Memory B cell (primary cell): ENCODE results near the gene NEDD4L.

Experiments
- ATAC-seq: fragments of 150-1000 bp; cut with Tn5 transposase; 2 replicates; pipeline ENCODE4 v1.10.0; 2021; ENCODE audit warnings: low read depth, mild to moderate bottlenecking, moderate library complexity
- DNase-seq, 2 donors: peaks; one replicate each; pipeline ENCODE4 v3.0.0; 2022; ENCODE audit warnings: low spot score in 2 of 2
- H3K27ac Mint-ChIP-seq: one replicate; pipeline ENCODE4 v1.8.0; 2022; ENCODE audit warnings: mild to moderate bottlenecking, moderate library complexity, mixed read lengths
- H3K27me3 Mint-ChIP-seq: one replicate; pipeline ENCODE4 v1.8.0; 2022; ENCODE audit warnings: mixed read lengths
- H3K36me3 Mint-ChIP-seq: one replicate; pipeline ENCODE4 v1.8.0; 2022; ENCODE audit warnings: mild to moderate bottlenecking, mixed read lengths
- H3K4me1 Mint-ChIP-seq: one replicate; pipeline ENCODE4 v1.8.0; 2022; ENCODE audit warnings: mixed read lengths
- H3K4me3 Mint-ChIP-seq: one replicate; pipeline ENCODE4 v1.8.0; 2022; ENCODE audit warnings: mild to moderate bottlenecking, moderate library complexity, mixed read lengths
- H3K9me3 Mint-ChIP-seq: one replicate; pipeline ENCODE4 v1.8.0; 2022; ENCODE audit warnings: mixed read lengths

Gene NEDD4L

DNA sequence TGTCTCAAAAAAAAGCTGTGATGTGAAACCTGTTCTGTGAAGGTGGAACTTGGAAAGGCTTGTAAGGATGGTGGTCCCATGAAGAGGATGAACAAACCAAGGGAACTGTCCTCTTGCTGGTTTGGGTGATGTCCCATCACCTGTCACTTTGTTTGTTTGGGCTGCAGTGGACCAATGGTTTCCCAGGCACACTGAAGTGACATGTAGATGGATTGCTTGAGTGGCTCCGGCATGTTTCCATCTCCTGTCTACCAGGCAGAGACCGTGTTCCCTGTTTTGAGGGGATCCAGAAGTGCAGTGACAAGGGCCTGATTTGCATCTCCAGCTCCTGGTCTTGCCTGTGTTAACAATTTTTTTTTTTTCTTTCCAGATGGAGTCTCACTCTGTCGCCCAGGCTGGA is 8.9 kb downstream of the NEDD4L start:
- no peak for DNase-seq
- H3K4me1 Mint-ChIP-seq: peaks cover 8% of the 10 kb centered on the region
- H3K4me3 Mint-ChIP-seq: no peak overlapping the region
- no peak for ATAC-seq
- no peak overlapping the region for H3K27ac Mint-ChIP-seq
- no peaks in the 10 kb centered on the region for H3K9me3 Mint-ChIP-seq
- no peaks in the 10 kb centered on the region for H3K27me3 Mint-ChIP-seq
- H3K36me3 Mint-ChIP-seq: peaks cover 3% of the 10 kb centered on the region

DNA sequence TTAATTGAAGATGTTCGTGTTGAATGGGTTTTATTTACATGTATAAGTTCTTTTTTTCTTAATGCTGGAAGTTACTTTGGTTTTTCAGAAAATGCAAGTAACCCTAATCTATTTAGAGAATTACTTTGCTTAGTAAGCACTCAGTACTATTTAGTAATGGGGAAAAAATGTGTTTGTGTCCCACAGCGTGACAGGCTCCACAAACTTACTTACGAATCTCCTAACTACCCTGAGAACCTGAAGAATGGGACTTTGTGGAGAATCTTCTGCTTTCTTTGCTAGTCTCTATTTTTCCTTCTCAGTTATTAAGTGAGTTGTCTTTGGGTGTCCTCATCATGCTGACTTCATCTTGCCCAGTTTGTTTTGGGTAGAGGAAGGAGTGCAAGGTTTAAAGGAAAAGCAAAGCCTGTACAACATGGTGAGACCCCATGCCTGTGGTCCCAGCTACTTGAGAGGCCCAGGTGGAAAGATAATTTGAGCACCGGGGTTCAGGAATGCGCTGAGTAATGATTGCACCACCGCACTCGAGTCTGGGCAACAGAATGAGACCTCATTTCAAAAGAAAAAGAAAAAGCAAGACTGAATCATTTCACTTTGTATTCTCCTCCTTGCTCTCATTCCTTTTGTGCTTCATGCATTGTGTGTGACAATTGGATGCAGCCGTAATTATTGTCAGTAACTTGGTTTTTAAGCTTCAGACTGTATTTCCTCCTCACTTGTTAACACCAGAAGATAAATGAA is 10.2 kb downstream of the NEDD4L start:
- no peak for DNase-seq
- Mint-ChIP-seq H3K36me3 (peaks cover 3% of the 10 kb centered on the region), H3K27ac (no peak overlapping the region), H3K27me3 (no peaks in the 10 kb centered on the region), H3K9me3 (no peaks in the 10 kb centered on the region), H3K4me3 (no peak overlapping the region), H3K4me1 (peaks cover 5% of the 10 kb centered on the region)
- ATAC-seq: no peak

DNA sequence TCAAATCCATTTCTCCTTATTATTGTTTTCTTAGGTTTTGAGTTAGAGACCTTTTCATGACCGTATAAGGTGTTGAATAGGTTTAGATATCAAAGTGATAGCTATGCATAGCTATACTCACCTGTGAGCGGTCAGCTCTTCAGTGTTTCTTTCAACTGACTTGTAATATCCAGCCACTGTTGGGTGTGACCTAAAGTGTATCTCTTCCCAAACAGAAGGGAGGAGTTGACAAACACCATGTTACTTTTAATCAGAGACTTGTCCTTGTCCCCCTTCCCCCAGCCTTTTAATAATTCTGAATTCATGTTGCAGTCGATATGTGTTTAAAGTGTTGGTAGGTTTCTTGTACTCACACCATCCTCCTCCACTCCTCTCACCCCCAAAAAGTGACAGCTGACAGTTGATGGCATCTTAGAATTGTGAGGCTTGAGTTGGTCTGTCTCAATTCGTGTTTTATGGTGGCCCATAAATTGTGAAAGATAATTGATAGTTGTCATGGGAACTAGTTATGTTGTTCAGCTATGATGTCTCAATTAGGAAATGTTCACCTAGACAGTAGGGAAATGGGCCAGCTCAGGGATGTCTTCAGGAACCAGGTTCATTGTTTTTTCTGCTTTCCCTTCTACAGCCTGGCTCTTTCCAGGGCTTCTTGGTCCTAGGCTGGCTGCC is 12.0 kb downstream of the NEDD4L start:
- H3K4me1 Mint-ChIP-seq: peaks cover 5% of the 10 kb centered on the region

DNA sequence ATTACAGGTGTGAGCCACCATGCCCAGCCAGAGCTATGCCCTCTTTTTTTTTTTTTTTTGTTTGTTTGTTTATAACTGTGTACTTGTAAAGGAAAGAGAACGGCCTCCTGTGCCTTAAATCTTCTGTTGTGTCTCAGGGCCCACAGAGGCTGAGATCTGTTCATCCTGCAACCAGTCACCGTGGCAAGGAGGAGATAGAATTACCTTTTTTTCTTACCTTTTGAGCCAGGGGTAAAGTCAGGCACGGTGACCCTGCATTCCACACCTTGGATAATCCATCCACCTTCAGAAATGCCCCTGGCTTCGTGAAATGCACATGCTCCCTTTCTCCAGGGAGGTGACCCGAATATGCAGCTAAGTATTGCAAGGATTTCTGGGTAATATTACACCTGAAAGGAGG is 12.8 kb downstream of the NEDD4L start:
- no peaks in the 10 kb centered on the region for H3K27me3 Mint-ChIP-seq

More for the DNA sequence above, 12.0 kb downstream of the NEDD4L start:
- Mint-ChIP-seq H3K4me3 (no peak overlapping the region), H3K9me3 (no peaks in the 10 kb centered on the region), H3K27me3 (no peaks in the 10 kb centered on the region), H3K36me3 (peaks cover 3% of the 10 kb centered on the region), H3K27ac (no peak overlapping the region)
- ATAC-seq: no peak
- DNase-seq: no peak

DNA sequence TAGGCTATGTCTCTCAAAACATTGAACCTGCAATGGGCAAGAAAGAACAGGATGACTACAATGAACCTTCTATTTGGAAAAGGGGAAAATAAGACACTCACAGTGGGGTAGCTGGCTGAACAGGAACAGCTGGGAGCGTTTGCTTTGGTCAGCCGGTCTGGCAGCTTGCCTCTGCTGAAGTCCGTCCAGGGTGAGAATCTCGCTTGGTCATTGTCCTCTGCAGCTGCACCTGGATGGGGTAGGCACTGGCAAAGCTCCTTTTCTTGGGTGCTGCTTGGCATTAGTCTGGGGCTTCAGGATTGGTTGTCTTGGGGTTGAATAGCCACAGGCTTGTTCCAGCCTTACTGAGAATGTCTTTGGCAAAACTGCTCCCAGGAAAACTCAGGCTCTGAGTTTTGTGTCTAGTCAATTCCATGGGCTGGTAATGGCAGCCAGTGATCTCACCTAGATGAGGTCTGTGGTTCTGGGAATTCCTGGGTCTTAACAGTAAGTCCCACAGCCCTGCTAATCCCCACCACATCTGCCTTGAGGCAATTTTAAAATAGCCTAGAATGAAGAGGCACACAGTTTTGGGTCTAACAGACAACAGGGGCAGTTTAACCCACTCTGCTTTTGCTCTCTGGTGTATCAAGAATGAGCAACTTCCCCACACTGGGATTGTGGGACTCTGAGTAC is 13.4 kb downstream of the NEDD4L start:
- peaks cover 3% of the 10 kb centered on the region for H3K36me3 Mint-ChIP-seq
- H3K4me1 Mint-ChIP-seq: no peaks in the 10 kb centered on the region
- H3K4me3 Mint-ChIP-seq: no peak overlapping the region
- DNase-seq (no peak), ATAC-seq (no peak)
- no peaks in the 10 kb centered on the region for H3K27me3 Mint-ChIP-seq
- H3K9me3 Mint-ChIP-seq: no peaks in the 10 kb centered on the region
- no peak overlapping the region for H3K27ac Mint-ChIP-seq

More for the DNA sequence above, 12.8 kb downstream of the NEDD4L start:
- Mint-ChIP-seq H3K27ac (no peak overlapping the region), H3K9me3 (no peaks in the 10 kb centered on the region), H3K4me1 (peaks cover 3% of the 10 kb centered on the region), H3K36me3 (peaks cover 3% of the 10 kb centered on the region), H3K4me3 (no peak overlapping the region)
- DNase-seq (no peak), ATAC-seq (no peak)

DNA sequence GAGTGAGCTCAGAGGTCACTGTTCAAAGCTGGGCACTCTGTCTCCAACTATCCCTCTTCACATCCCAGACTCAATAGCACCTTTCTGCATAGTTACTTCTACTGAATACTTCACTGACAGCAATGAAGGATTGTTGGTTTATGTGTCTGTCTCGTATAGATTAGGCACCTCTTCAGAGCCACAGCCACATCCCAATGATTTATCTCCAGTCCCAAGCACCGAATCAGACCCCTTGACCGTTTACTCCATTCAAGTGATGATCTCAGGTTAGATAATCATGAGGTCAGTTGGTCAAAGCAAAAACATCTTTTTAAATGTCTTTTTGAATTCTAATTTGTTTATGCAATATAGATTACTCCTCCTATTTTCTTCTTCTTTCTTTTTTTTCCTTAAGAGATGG is 14.7 kb downstream of the NEDD4L start:
- Mint-ChIP-seq H3K36me3 (peaks cover 1% of the 10 kb centered on the region), H3K4me1 (no peaks in the 10 kb centered on the region), H3K4me3 (no peak overlapping the region), H3K9me3 (no peaks in the 10 kb centered on the region), H3K27me3 (no peaks in the 10 kb centered on the region), H3K27ac (no peak overlapping the region)
- DNase-seq (no peak), ATAC-seq (no peak)

DNA sequence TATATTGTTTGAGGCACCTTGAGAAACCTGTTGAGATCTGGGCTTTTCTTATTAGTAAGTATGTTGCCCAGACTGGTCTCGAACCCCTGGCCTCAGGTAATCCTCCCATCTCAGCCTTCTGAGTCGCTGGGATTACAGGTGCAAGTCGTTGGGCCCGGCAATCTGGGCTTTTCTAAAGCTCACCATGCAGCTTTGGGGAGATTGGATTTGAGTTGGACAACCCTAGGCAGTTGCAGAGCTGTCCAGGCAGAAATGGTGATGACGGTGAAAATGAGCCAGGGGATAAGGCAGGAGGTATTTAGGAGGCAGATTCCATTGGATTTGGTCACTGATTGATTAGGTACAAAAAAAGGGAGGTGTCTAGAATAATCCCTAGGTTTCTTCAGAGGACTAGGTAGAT is 16.2 kb downstream of the NEDD4L start:
- Mint-ChIP-seq H3K4me1 (peaks cover 2% of the 10 kb centered on the region), H3K4me3 (no peak overlapping the region), H3K27ac (no peak overlapping the region), H3K36me3 (no peaks in the 10 kb centered on the region), H3K9me3 (no peaks in the 10 kb centered on the region), H3K27me3 (no peaks in the 10 kb centered on the region)
- ATAC-seq (no peak), DNase-seq (no peak)

DNA sequence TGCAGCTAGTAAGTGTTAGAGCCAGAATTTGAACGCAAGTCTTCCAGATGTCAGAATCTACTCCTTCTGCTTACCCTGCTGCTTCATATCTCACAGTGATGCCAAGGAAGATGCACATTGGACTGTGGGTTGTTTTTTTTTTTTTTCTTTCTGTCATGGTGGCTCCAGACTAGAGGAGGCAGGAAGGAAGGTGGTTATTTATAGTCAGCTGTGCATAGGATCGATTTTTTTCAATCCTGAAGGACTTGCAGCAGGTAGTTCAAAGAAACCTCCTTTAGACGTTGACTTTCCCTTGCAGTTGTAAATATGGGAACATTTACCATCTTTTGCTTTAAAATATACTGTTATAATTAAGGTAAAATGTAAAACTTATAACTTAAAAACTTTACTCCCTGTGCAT is 17.3 kb downstream of the NEDD4L start:
- Mint-ChIP-seq H3K27me3 (peaks cover 1% of the 10 kb centered on the region), H3K27ac (no peak overlapping the region), H3K9me3 (no peaks in the 10 kb centered on the region), H3K4me3 (no peak overlapping the region), H3K36me3 (peaks cover 3% of the 10 kb centered on the region), H3K4me1 (peaks cover 2% of the 10 kb centered on the region)
- DNase-seq: no peak
- no peak for ATAC-seq

DNA sequence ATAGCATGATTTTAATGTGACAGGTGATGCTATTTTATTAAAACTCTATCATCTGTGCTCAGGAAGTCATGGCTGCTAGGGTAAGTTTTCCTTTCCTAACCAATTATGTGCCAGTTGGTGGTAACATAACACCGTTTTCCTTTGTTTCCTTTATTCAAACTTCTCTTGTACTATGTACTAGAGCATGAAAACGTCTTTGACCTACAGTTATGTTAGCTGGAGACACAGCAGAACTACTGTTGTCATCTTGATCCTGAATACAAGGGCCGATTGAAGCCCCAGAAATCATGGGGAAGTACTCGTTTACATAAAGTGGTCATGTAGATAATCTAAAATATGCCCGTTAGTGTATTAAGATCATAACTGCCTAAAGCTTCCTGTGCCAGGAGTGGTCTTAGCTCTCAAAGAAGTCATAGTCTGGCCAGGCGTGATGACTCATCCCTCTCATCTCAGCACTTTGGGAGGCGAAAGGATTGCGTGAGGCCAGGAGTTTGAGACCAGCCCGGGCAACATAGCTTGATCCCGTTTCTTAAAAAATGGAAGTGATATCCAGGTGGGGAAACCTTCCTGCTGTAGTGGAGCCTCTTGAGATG is 20.5 kb downstream of the NEDD4L start:
- Mint-ChIP-seq H3K4me3 (peak overlapping the region; percentile 21), H3K9me3 (no peaks in the 10 kb centered on the region), H3K36me3 (peaks cover 8% of the 10 kb centered on the region), H3K27ac (no peak overlapping the region), H3K4me1 (peaks cover 11% of the 10 kb centered on the region), H3K27me3 (peaks cover 3% of the 10 kb centered on the region)
- ATAC-seq (no peak), DNase-seq (no peak)

DNA sequence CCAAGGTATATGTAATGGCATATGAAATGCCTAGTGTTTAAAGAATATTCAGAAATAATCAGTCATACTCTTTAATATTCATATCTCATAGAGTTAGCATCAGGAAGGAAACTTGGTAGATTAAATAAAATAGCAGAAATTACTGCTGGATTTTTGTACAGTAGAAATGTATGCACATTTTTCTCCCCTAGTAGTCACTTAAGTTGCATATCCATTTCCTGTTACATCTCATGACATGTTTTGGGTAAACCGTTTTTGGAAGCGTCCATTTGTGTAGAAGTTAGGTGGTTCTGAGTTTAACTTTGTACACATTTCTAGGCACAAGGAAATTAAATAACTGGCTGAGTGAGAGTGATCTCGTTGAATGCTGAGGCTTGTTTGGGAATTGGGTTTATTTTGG is 21.9 kb downstream of the NEDD4L start:
- Mint-ChIP-seq H3K4me3 (no peak overlapping the region), H3K27me3 (peaks cover 3% of the 10 kb centered on the region), H3K36me3 (peaks cover 8% of the 10 kb centered on the region), H3K9me3 (no peaks in the 10 kb centered on the region), H3K27ac (no peak overlapping the region), H3K4me1 (peaks cover 11% of the 10 kb centered on the region)
- DNase-seq (no peak), ATAC-seq (no peak)

DNA sequence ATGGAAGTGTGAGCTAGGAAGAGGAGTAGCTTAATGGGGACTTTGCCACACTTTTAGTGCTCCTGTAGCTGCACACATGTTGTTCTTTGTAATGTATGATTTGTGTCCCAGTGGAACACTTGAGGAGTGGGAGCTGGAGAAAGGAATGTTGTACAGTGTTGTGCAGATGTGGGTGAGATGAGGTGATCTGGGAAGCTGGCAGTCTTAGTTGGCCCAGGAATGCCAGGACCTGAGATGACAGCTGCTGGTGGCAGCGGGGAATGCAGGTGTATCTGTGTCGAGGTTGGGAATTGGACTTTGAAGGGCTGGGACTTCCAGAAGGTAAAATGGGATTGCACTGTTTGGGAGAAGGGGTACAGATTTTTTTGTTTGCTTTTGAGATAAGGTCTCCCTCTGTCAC is 23.6 kb downstream of the NEDD4L start:
- no peaks in the 10 kb centered on the region for H3K9me3 Mint-ChIP-seq
- H3K4me3 Mint-ChIP-seq: no peak overlapping the region
- ATAC-seq: no peak
- no peak overlapping the region for H3K27ac Mint-ChIP-seq
- H3K27me3 Mint-ChIP-seq: peaks cover 3% of the 10 kb centered on the region
- H3K4me1 Mint-ChIP-seq: peaks cover 11% of the 10 kb centered on the region
- H3K36me3 Mint-ChIP-seq: peaks cover 9% of the 10 kb centered on the region
- DNase-seq: no peak

DNA sequence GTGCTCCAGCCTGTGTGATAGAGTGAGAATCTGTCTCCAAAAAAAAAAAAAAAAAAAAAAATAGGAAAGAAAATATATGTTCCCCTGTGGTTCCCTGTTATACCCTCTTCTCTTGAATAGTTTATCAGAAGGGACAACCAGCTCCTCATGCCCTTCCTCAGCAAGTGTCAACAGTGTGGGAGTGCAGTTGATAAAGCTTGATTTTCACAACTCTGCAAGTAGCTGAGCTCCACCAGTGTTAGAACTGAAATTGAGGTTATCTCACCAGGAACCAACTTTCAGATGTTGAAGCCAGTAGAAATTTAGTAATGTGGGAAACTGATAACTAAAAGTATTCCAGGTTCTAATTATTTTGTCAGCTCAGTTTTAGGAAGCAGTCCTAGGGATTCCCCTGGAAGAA is 25.1 kb downstream of the NEDD4L start:
- DNase-seq (no peak), ATAC-seq (no peak)
- no peak overlapping the region for H3K4me3 Mint-ChIP-seq
- H3K9me3 Mint-ChIP-seq: no peaks in the 10 kb centered on the region
- peaks cover 3% of the 10 kb centered on the region for H3K27me3 Mint-ChIP-seq
- no peak overlapping the region for H3K27ac Mint-ChIP-seq
- peaks cover 11% of the 10 kb centered on the region for H3K4me1 Mint-ChIP-seq
- H3K36me3 Mint-ChIP-seq: peaks cover 9% of the 10 kb centered on the region

DNA sequence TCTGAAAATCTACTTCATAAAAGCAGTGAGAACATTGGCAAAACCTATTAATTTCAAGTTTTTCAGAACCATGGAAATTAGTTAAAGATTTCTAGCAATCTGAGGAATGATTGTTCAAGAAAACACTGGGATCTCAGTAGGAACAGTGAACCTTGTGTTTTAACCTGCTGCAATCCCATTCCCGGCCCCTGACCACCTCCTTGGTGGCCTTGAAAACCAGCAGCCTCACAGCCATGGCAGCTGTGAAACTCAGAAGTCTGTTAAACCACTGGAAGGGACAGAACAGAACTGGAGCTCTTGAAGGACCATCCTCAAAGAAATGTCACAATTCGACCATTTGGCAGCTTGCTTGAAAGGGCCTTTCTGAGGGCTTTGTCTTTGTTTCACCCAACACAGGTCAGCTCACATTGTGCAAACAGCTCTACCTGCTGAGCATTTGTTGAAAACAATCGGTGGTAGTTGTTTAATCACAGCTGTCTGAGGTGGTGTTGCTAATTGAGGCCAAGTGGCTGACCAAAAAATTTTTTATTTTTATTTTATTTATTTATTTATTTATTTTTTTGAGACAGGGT is 25.8 kb downstream of the NEDD4L start:
- Mint-ChIP-seq H3K4me3 (no peak overlapping the region), H3K27me3 (peaks cover 3% of the 10 kb centered on the region), H3K4me1 (peaks cover 13% of the 10 kb centered on the region), H3K27ac (no peak overlapping the region), H3K9me3 (no peaks in the 10 kb centered on the region), H3K36me3 (peaks cover 9% of the 10 kb centered on the region)
- DNase-seq (no peak), ATAC-seq (no peak)

DNA sequence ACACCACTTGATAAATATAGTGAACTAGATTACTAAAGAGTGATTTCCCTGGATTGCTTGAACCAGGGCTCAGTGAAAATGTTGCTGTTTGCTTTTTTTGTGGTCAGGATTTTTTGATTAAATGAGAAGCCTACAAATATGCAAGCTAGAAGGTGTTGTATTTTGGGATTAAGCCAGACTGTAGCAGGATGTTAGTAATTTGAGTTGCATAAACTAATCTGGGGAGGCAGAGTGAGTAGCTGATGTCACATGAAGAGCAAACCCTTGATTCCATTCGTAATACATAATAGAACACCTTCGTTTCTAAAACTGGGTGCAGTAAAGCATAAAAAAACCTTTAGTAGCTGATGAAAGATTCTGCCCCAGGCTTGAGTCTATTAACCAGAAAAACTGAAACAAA is 32.0 kb downstream of the NEDD4L start:
- Mint-ChIP-seq H3K27ac (no peak overlapping the region), H3K4me1 (peaks cover 16% of the 10 kb centered on the region), H3K27me3 (no peaks in the 10 kb centered on the region), H3K9me3 (no peaks in the 10 kb centered on the region), H3K36me3 (peaks cover 1% of the 10 kb centered on the region), H3K4me3 (no peak overlapping the region)
- DNase-seq (no peak), ATAC-seq (no peak)
